H1 (cell line): Measurements from ENCODE around the gene SLIT3. TPM values are rescaled to one million over a fixed set of nuclear protein-coding genes. Genes with fewer than 3 reads are reported as not detected.

Source experiments
- CTCF ChIA-PET: fragments of 300-600 bp; sonication (Branson Sonifier 250); formaldehyde crosslinking; loops from one replicate; lab custom pipeline; 2021; ENCODE audit not compliant: partially characterized antibody; lab: Charles Lee
- POLR2A ChIA-PET: fragments of 300-600 bp; sonication (Branson Sonifier 250); formaldehyde crosslinking; loops from one replicate; lab custom pipeline; 2021; ENCODE audit warnings: inconsistent platforms; ENCODE audit not compliant: partially characterized antibody; lab: Charles Lee
- DNase-seq, 2 experiments: peaks; one replicate each; pipeline versions ENCODE4 v3.0.0 to v3.0.0-alpha.2; 2010 to 2022; ENCODE audit warnings: low spot score in 2 of 2, low read depth in 1 of 2, mixed read lengths in 1 of 2
- FAIRE-seq: peaks from 2 replicates; lab custom pipeline; 2011; peaks lifted over from hg19 to GRCh38; lab: Jason Lieb, UNC
- H2AFZ ChIP-seq: 2 replicates; pipeline ENCODE4 v1.8.1; 2012; ENCODE audit warnings: low read length, inconsistent platforms
- H2AK5ac ChIP-seq: 2 replicates; pipeline ENCODE4 v1.6.1; 2013; ENCODE audit warnings: low read depth, low read length
- H2BK120ac ChIP-seq: replicated peaks from 2 replicates; pipeline ENCODE3; 2013; ENCODE audit warnings: low read depth, low read length, inconsistent platforms
- H2BK12ac ChIP-seq: 2 replicates; pipeline ENCODE4 v1.6.1; 2013; ENCODE audit warnings: low read depth, low read length
- H2BK15ac ChIP-seq: 2 replicates; pipeline ENCODE4 v1.6.1; 2013; ENCODE audit warnings: low read length
- H2BK20ac ChIP-seq: 2 replicates; pipeline ENCODE4 v1.6.1; 2013; ENCODE audit warnings: low read length
- H2BK5ac ChIP-seq: 2 replicates; pipeline ENCODE4 v1.6.1; 2013; ENCODE audit warnings: low read depth, low read length
- H3K14ac ChIP-seq: 2 replicates; pipeline ENCODE4 v1.6.1; 2013; ENCODE audit warnings: inconsistent platforms; ENCODE audit not compliant: insufficient read length
- H3K18ac ChIP-seq: 2 replicates; pipeline ENCODE4 v1.6.1; 2013; ENCODE audit warnings: low read length; ENCODE audit errors: extremely low read depth
- H3K23ac ChIP-seq: 2 replicates; pipeline ENCODE4 v1.6.1; 2013; ENCODE audit warnings: inconsistent platforms; ENCODE audit not compliant: insufficient read length
- H3K23me2 ChIP-seq: 2 replicates; pipeline ENCODE4 v1.6.1; 2013; ENCODE audit warnings: low read depth, low read length
- H3K27ac ChIP-seq: 2 replicates; pipeline ENCODE4 v1.6.1; 2011; ENCODE audit warnings: low read depth, low read length, inconsistent platforms
- H3K27me3 ChIP-seq, 4 experiments: replicated peaks in 1 of 4; 1 replicate in 1 of 4; 2 replicates in 3 of 4; pipeline versions ENCODE4 v1.6.1 to v1.8.1; 2011 to 2013; ENCODE audit warnings: low read length in 3 of 4, mild to moderate bottlenecking in 3 of 4, inconsistent platforms in 2 of 4, mixed read lengths in 2 of 4, moderate library complexity in 1 of 4; ENCODE audit not compliant: control insufficient read depth in 3 of 4, insufficient read depth in 3 of 4; ENCODE audit errors: extremely low read depth in 1 of 4
- H3K36me3 ChIP-seq, 4 experiments: 2 replicates each; pipeline versions ENCODE4 v1.6.1 to v1.8.1; 2011 to 2013; ENCODE audit warnings: mild to moderate bottlenecking in 4 of 4, low read length in 3 of 4, moderate library complexity in 2 of 4, control low read depth in 1 of 4, inconsistent platforms in 1 of 4; ENCODE audit not compliant: insufficient read depth in 4 of 4, control insufficient read depth in 2 of 4
- H3K4ac ChIP-seq: replicated peaks from 2 replicates; pipeline ENCODE3; 2013; ENCODE audit warnings: low read length, low read depth, mixed read lengths, inconsistent platforms; ENCODE audit not compliant: insufficient read length
- H3K4me1 ChIP-seq, 4 experiments: replicated peaks in 1 of 4; 1 replicate in 1 of 4; 2 replicates in 3 of 4; pipeline versions ENCODE4 v1.6.1 to v1.8.1; 2011 to 2013; ENCODE audit warnings: low read length in 3 of 4, inconsistent platforms in 2 of 4, mixed read lengths in 1 of 4; ENCODE audit not compliant: insufficient read depth in 4 of 4, control insufficient read depth in 3 of 4
- H3K4me2 ChIP-seq, 2 experiments: 2 replicates each; pipeline versions ENCODE4 v1.6.1 to v1.8.1; 2011 to 2013; ENCODE audit warnings: low read depth in 2 of 2, low read length in 2 of 2, control low read depth in 1 of 2, inconsistent platforms in 1 of 2, mild to moderate bottlenecking in 1 of 2; ENCODE audit not compliant: insufficient read depth in 1 of 2
- H3K4me3 ChIP-seq, 4 experiments: fragments of 200-600, 300-600 bp in 1 of 4; sonication (generic), shearing (Covaris generic), sonication (Bioruptor Twin) in 1 of 4; 2 replicates each; pipeline versions ENCODE4 v1.5.1 to v1.8.1; 2011 to 2016; ENCODE audit warnings: low read length in 4 of 4, low read depth in 3 of 4, control low read depth in 2 of 4, inconsistent platforms in 2 of 4, mild to moderate bottlenecking in 2 of 4, mixed read lengths in 1 of 4, moderate library complexity in 1 of 4; ENCODE audit not compliant: insufficient read depth in 2 of 4; ENCODE audit errors: extremely low read depth in 1 of 4
- H3K56ac ChIP-seq: replicated peaks from 2 replicates; pipeline ENCODE3; 2013; ENCODE audit warnings: low read depth, mild to moderate bottlenecking, mixed read lengths, low read length, inconsistent platforms; ENCODE audit not compliant: insufficient read length
- H3K79me1 ChIP-seq: 2 replicates; pipeline ENCODE4 v1.6.1; 2013; ENCODE audit warnings: low read depth, low read length, control low read depth
- H3K79me2 ChIP-seq, 2 experiments: 2 replicates each; pipeline versions ENCODE4 v1.6.1 to v1.8.1; 2012 to 2013; ENCODE audit warnings: low read length in 2 of 2, mild to moderate bottlenecking in 2 of 2, inconsistent platforms in 1 of 2; ENCODE audit not compliant: insufficient read depth in 2 of 2, control insufficient read depth in 1 of 2
- H3K9ac ChIP-seq, 4 experiments: replicated peaks in 1 of 4; 1 replicate in 1 of 4; 2 replicates in 3 of 4; pipeline versions ENCODE4 v1.6.1 to v1.8.1; 2011 to 2013; ENCODE audit warnings: low read depth in 3 of 4, low read length in 3 of 4, control low read depth in 2 of 4, mild to moderate bottlenecking in 2 of 4, moderate library complexity in 2 of 4, inconsistent platforms in 1 of 4; ENCODE audit errors: extremely low read depth in 1 of 4
- H3K9me3 ChIP-seq, 2 experiments: 2 replicates each; pipeline versions ENCODE4 v1.6.1 to v1.8.1; 2012 to 2013; ENCODE audit warnings: mild to moderate bottlenecking in 2 of 2, moderate library complexity in 2 of 2, control low read depth in 1 of 2, inconsistent platforms in 1 of 2, low read depth in 1 of 2, low read length in 1 of 2, mixed read lengths in 1 of 2; ENCODE audit not compliant: insufficient read depth in 2 of 2
- H4K20me1 ChIP-seq, 2 experiments: replicated peaks in 1 of 2; 2 replicates each; pipeline versions ENCODE3 to v1.8.1; 2011 to 2013; ENCODE audit warnings: inconsistent platforms in 2 of 2, low read length in 2 of 2, mild to moderate bottlenecking in 1 of 2; ENCODE audit not compliant: insufficient read depth in 2 of 2, control insufficient read depth in 1 of 2
- H4K5ac ChIP-seq: 2 replicates; pipeline ENCODE4 v1.6.1; 2013; ENCODE audit warnings: low read length, low read depth, mixed read lengths, inconsistent platforms; ENCODE audit not compliant: insufficient read length
- H4K8ac ChIP-seq: 2 replicates; pipeline ENCODE4 v1.8.0; 2013; ENCODE audit warnings: mild to moderate bottlenecking, moderate library complexity, low read length, inconsistent platforms; ENCODE audit not compliant: insufficient read depth; ENCODE audit errors: extremely low read depth
- H4K91ac ChIP-seq: replicated peaks from 2 replicates; pipeline ENCODE3; 2013; ENCODE audit warnings: low read length, mixed read lengths, inconsistent platforms; ENCODE audit not compliant: insufficient read length
- CTBP2 ChIP-seq: IDR thresholded peaks from 2 replicates; pipeline ENCODE4 v1.7.0; 2011; ENCODE audit warnings: borderline replicate concordance, mild to moderate bottlenecking, moderate library complexity, mixed read lengths, low read length; ENCODE audit not compliant: insufficient read depth, insufficient read length
- KDM5A ChIP-seq: fragments of 200-600 bp; IDR thresholded peaks from 2 replicates; pipeline ENCODE4 v1.7.1; 2012; ENCODE audit warnings: mild to moderate bottlenecking, low read length, inconsistent platforms, mixed read lengths
- NANOG ChIP-seq: IDR thresholded peaks from 2 replicates; pipeline ENCODE4 v1.6.1; 2011; ENCODE audit warnings: low read length, low read depth, mild to moderate bottlenecking, inconsistent platforms; ENCODE audit not compliant: insufficient read depth, poor library complexity, severe bottlenecking
- RAD21 ChIP-seq, 2 experiments: IDR thresholded peaks in 1 of 2; conservative IDR thresholded peaks in 1 of 2; 2 replicates each; pipeline ENCODE4 v1.6.1; 2011; ENCODE audit warnings: low read depth in 2 of 2, low read length in 2 of 2, improper control_type of control experiment in 1 of 2, inconsistent platforms in 1 of 2, mild to moderate bottlenecking in 1 of 2, moderate library complexity in 1 of 2
- SIX5 ChIP-seq: IDR thresholded peaks from 2 replicates; pipeline ENCODE4 v1.6.1; 2011; ENCODE audit warnings: mild to moderate bottlenecking, low read depth, low read length
- SP4 ChIP-seq: IDR thresholded peaks from 2 replicates; pipeline ENCODE4 v1.6.1; 2012; ENCODE audit warnings: low read length, inconsistent platforms
- SRF ChIP-seq: IDR thresholded peaks from 2 replicates; pipeline ENCODE4 v1.6.1; 2011; ENCODE audit warnings: mild to moderate bottlenecking, low read depth, low read length, moderate library complexity
- TAF1 ChIP-seq: IDR thresholded peaks from 2 replicates; pipeline ENCODE4 v1.6.1; 2011; ENCODE audit warnings: mild to moderate bottlenecking, low read depth, low read length
- TEAD4 ChIP-seq: IDR thresholded peaks from 2 replicates; pipeline ENCODE4 v1.6.1; 2012; ENCODE audit warnings: low read depth, low read length, inconsistent platforms, mixed read lengths
- YY1 ChIP-seq: IDR thresholded peaks from 2 replicates; pipeline ENCODE4 v1.6.1; 2011; ENCODE audit warnings: low read depth, mild to moderate bottlenecking, low read length
- WGBS, 2 experiments: shearing (Covaris generic) in 1 of 2; methylation state at CpG; one replicate each; pipeline versions ENCODE4 v1.1.6 to v1.1.7; 2013 to 2015; ENCODE audit warnings: low lambda C conversion rate in 2 of 2, mixed read lengths in 2 of 2, inconsistent platforms in 1 of 2, low coverage in 1 of 2, missing lambda C conversion rate in 1 of 2; ENCODE audit not compliant: insufficient replicate concordance in 2 of 2, insufficient coverage in 1 of 2, insufficient read length in 1 of 2; ENCODE audit errors: extremely low coverage in 1 of 2, missing lambda C conversion rate in 1 of 2; 5-methylcytosine and 5-hydroxymethylcytosine counted together
- polyA plus RNA-seq, 7 experiments: library from polyadenylated mRNA; depleted of rRNA in 3 of 7; stranded (reverse) in 5 of 7; unstranded in 2 of 7; fragments of >200 nt in 5 of 7; fragments of 200-250 nt in 2 of 7; gene quantifications; 1 replicate in 5 of 7; 2 replicates in 1 of 7; 4 replicates in 1 of 7; pipeline versions ENCODE4 v1.2.1 to v1.2.3, GENCODE V29; 2011 to 2013; ENCODE audit warnings: missing spikeins in 2 of 7, mixed read lengths in 2 of 7
- total RNA-seq: library from RNA; stranded (reverse); fragmentation: NEBNext Ultra II Directional; extraction: Animal tissue kit (Norgen Biotek cat#: 25700); gene quantifications from 2 replicates; pipeline ENCODE4 v1.2.1, GENCODE V29; 2021
- TF ChIP-seq, protein P1 (sequence below): IDR thresholded peaks from 2 replicates; pipeline ENCODE4 v1.6.1; 2012; ENCODE audit warnings: inconsistent platforms
- TF ChIP-seq, protein P2 (sequence below): IDR thresholded peaks from 2 replicates; pipeline ENCODE4 v1.6.1; 2012; ENCODE audit warnings: inconsistent platforms

SLIT3 gene
- total and polyA plus RNA-seq, 2 of the 8 experiments (the other 6 are each of a cell fraction or from before 2014, with no cell fraction given): 1.1 to 1.2 TPM

DNA sequence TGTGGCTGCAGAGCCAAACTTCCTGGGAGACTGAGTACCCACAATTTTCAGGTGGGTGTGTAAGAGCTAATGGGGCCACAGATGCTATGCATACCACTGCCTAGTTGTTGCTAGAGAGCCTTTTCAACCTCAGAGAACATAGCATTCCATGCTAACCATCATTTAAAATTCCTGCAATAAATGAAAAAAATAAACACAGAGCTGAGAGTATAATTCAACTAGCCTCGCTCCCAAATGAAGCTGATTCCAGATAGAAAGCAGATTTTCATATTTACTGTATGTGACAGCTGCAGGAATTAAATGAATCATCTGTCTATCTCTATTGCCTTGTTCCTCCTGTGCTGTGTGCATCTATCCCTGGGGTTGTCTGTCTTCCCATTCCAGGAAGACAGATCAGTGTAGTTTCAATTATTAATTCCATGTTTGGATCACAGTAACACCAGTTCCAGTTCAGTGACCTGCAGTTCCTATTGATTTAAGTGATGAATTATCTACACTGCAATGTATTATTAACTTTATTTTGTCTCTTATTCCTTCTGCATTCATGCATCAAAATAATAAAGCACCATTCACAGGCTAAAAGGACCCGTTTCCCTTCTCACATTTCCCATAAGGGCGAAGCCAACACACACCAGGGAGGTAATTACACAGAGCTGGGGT is 324.5 kb downstream of the SLIT3 start:
- Histone ChIP-seq H3K56ac (no peak overlapping the region), H2AK5ac (no peak overlapping the region), H3K23ac (no peak overlapping the region), H3K14ac (no peak overlapping the region), H3K18ac (no peak overlapping the region), H3K9me3 (no peaks in the 10 kb centered on the region), H2BK12ac (no peak overlapping the region), H4K91ac (no peak overlapping the region), H3K4me3 (no peak overlapping the region), H4K20me1 (no peaks in the 10 kb centered on the region), H4K8ac (no peak overlapping the region), H2AFZ (no peak overlapping the region), H4K5ac (no peak overlapping the region), H3K4me1 (peaks cover 0 to 9% (median 3%) of the 10 kb centered on the region in 4 experiments; a peak in 2 of 7 replicates), H2BK20ac (no peak overlapping the region), H3K36me3 (no peaks in the 10 kb centered on the region), H3K27me3 (no peaks in the 10 kb centered on the region), H3K4ac (no peak overlapping the region), H2BK120ac (no peak overlapping the region), H3K79me1 (no peaks in the 10 kb centered on the region), H3K23me2 (no peaks in the 10 kb centered on the region), H3K79me2 (no peaks in the 10 kb centered on the region), H3K4me2 (no peak overlapping the region), H2BK5ac (no peak overlapping the region), H3K9ac (no peak overlapping the region), H3K27ac (no peak overlapping the region), H2BK15ac (no peak overlapping the region)
- no peak for DNase-seq
- FAIRE-seq: no peak
- 72% methylated on average over 3 of the region's 3 CpGs; no CpG with 5 or more reads in 1 of the 2 experiments for WGBS, 2 experiments
- POLR2A ChIA-PET: no interaction called here
- CTCF ChIA-PET: interaction anchor here (0.6 to 3.2 kb wide), 4 partner anchors 9 to 323 kb away, joined by 3 to 18 read pairs (median 6); no protein-coding TSS in a partner anchor
- TF ChIP-seq SIX5 (no peak), CTBP2 (no peak), SP4 (no peak), TEAD4 (no peak), YY1 (no peak), RAD21 (IDR thresholded peaks at IDR 0.05 in 1 of 2, conservative IDR thresholded peaks at IDR 0.05 in 1 of 2; ENCODE audit: low read depth in 2 of 2, low read length in 2 of 2) (no peak), SRF (no peak), NANOG (no peak), TAF1 (no peak), KDM5A (no peak)
- TF ChIP-seq, protein P1, sequence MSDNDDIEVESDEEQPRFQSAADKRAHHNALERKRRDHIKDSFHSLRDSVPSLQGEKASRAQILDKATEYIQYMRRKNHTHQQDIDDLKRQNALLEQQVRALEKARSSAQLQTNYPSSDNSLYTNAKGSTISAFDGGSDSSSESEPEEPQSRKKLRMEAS: no peak
- TF ChIP-seq, protein P2, sequence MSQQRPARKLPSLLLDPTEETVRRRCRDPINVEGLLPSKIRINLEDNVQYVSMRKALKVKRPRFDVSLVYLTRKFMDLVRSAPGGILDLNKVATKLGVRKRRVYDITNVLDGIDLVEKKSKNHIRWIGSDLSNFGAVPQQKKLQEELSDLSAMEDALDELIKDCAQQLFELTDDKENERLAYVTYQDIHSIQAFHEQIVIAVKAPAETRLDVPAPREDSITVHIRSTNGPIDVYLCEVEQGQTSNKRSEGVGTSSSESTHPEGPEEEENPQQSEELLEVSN: no peak
